RWPE1 (cell line): Measurements from ENCODE around the gene METTL15.
"Not testable (repeated sequence)": the region's sequence is repeated elsewhere in the genome, so short reads cannot be mapped to it uniquely, and the experiment has no call there.

Experiments used
- CTCF ChIA-PET: fragments of 350-600 bp; sonication (Branson Sonifier 250); formaldehyde crosslinking; extraction: SDS; loops from one replicate; lab custom pipeline; 2021; lab: Yijun Ruan, JAX
- POLR2A ChIA-PET: fragments of 400-600 bp; formaldehyde crosslinking; extraction: SDS; loops from one replicate; lab custom pipeline; 2020; ENCODE audit warnings: antibody characterized with exemption; ENCODE audit not compliant: low non-redundant PET; lab: Yijun Ruan, JAX
- DNase-seq: peaks from one replicate; pipeline ENCODE4 v3.0.0; 2012; ENCODE audit warnings: low spot score
- H3K27ac ChIP-seq: fragments of 450-650 bp; 2 replicates; pipeline ENCODE4 v1.5.1; 2017
- CTCF ChIP-seq: fragments of 450-650 bp; conservative IDR thresholded peaks from 2 replicates; pipeline ENCODE4 v1.5.1; 2017; ENCODE audit warnings: low read depth, mild to moderate bottlenecking

The METTL15 gene

DNA sequence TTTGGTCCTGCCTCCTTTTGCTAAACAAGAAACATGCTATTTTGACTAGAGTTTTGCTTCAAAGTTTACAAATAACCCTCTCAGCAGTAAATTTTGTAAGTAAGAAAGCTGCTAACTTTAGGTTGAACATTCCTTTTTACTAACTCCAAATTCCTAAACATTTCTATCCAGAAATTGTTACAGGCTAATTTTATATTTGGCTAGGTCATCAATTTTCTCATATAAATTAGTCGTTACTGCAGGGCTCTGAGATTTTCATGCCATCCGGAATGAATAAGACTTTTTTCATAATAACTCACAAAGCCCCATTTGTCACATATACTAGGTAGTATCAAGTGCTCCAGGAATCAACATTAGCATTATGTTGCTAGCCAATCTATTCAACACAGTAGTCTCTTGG lies 143.1 kb downstream of the METTL15 start:
- H3K27ac ChIP-seq = no peak overlapping the region
- CTCF ChIA-PET = no interaction called here
- POLR2A ChIA-PET = no interaction called here

DNA sequence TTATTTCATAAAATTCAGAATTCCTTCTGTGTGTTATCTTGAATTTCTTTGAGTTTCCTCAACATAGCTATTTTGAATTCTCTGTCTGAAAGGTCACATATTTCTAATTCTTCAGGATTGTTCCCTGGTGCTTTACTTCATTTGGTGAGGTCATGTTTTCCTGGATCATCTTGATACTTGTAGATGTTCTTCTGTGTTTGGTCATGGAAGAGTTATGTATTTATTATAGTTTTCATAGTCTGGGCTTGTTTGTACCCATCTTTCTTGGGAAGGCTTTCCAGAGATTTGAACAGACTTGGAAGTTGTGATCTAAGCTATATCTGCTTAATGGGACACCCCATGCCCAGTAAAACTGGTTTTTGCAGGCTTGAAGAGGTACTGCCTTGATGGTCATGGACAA lies 149.6 kb downstream of the METTL15 start:
- no peak for DNase-seq
- H3K27ac ChIP-seq = no peak overlapping the region
- TF ChIP-seq CTCF = no peak
- POLR2A ChIA-PET = no interaction called here
- CTCF ChIA-PET = interaction anchor here (0.6 kb wide), 1 partner anchor 1062 kb away, joined by 4 read pairs; no protein-coding TSS in a partner anchor

More for the DNA sequence above, 143.1 kb downstream of the METTL15 start:
- no peak for TF ChIP-seq CTCF
- no peak for DNase-seq

GRCh38 chr11:28259177-28259843 lies 151.1 kb downstream of the METTL15 start:
- H3K27ac ChIP-seq = no peak overlapping the region
- POLR2A ChIA-PET = no interaction called here
- DNase-seq = no peak
- TF ChIP-seq CTCF = no peak
- CTCF ChIA-PET = no interaction called here

- no peak overlapping the region for H3K27ac ChIP-seq
- CTCF ChIA-PET = no interaction called here
- POLR2A ChIA-PET = no interaction called here
- DNase-seq = no peak
- TF ChIP-seq CTCF = no peak
These were observed 160.7 kb downstream of the METTL15 start for GRCh38 chr11:28268925-28269324.

DNA sequence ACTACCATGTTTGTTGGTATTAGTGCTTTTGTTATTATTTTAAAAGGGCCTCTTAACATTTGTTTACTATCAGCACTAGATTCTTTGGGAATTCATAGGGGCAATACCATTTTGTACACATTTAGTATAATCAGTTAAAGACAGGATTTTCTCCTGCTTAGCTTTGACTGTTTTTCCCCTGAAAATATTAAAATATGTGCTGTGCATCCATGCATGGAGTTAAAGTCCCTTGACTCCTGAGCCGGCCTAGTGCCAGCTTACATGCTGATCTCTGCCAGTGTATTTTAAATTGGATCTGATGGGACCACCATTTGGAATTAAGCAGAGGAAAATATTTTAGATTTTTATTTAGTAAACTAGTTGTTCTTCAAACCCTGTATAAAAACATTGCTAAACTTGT lies 161.4 kb downstream of the METTL15 start:
- no peak for TF ChIP-seq CTCF
- H3K27ac ChIP-seq = no peak overlapping the region
- no peak for DNase-seq
- ChIA-PET POLR2A (no interaction called here), CTCF (no interaction called here)

DNA sequence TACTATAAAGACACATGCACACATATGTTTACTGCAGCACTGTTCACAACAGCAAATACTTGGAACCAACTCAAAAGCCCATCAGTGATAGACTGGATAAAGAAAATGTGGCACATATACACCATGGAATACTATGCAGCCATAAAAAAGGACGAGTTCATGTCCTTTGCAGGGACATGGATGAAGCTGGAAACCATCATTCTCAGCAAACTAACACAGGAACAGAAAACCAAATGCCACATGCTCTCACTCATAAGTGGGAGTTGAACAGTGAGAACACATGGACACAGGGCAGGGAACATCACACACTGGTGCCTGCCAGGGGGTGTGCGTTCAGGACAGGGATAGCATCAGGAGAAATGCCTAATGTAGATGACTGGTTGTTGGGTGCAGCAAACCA lies 164.1 kb downstream of the METTL15 start:
- DNase-seq, POLR2A ChIA-PET, H3K27ac ChIP-seq: not testable (repeated sequence)
- CTCF ChIA-PET = interaction anchor here (0.9 kb wide), 1 partner anchor 33 kb away, joined by 3 read pairs; no protein-coding TSS in a partner anchor

DNA sequence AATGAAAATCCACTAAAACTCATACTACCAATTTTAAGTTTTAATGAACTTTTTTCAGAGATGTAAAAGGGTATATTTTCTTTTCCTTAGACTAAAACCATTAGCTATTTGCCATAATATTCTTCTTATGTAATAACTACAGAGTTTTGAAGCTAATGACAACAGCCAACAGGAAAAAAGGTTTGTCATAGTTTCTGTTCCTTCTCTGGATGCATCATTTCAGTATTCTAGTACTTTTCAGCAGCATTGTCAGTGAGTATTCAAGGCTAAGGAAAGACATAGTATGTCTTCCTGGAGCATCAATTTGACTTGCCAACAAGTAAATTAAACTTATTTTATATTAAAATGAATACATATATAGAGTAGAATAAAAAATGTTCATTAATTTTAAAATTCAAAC lies 166.0 kb downstream of the METTL15 start:
- no peak for DNase-seq
- POLR2A ChIA-PET = no interaction called here
- CTCF ChIA-PET = no interaction called here
- TF ChIP-seq CTCF = no peak
- no peak overlapping the region for H3K27ac ChIP-seq
